ENCODE results near the gene TUBA3C.

DNA sequence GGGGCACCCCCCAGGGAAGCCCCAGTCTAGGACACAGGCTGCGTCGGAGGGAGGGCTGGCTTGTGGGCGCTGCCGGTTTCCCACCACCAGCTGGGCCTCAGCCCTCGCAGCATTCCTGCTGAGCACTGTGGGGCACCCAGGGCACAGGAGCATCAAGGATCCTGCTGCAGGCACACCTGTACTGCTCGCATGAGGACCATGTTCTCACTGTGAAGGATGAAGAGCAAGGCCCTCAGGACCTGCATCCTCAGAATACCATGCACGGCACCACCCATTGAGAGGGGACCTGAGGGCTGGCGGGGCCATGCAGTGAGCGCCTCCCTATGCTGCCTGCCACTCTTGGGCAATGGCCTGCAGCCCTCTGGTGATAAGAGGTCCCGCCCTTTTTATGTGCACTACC, 31.4 kb downstream of the TUBA3C start:
- TF ChIP-seq, protein P1, sequence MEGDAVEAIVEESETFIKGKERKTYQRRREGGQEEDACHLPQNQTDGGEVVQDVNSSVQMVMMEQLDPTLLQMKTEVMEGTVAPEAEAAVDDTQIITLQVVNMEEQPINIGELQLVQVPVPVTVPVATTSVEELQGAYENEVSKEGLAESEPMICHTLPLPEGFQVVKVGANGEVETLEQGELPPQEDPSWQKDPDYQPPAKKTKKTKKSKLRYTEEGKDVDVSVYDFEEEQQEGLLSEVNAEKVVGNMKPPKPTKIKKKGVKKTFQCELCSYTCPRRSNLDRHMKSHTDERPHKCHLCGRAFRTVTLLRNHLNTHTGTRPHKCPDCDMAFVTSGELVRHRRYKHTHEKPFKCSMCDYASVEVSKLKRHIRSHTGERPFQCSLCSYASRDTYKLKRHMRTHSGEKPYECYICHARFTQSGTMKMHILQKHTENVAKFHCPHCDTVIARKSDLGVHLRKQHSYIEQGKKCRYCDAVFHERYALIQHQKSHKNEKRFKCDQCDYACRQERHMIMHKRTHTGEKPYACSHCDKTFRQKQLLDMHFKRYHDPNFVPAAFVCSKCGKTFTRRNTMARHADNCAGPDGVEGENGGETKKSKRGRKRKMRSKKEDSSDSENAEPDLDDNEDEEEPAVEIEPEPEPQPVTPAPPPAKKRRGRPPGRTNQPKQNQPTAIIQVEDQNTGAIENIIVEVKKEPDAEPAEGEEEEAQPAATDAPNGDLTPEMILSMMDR (IDR thresholded peaks at IDR 0.05): no peak
- no peak for TF ChIP-seq POLR2A (IDR thresholded peaks at IDR 0.05)
